ENCODE data around the gene ST8SIA4.

ST8SIA4 gene

GRCh38 chr5:100872408-100873190 lies 30.5 kb downstream of the ST8SIA4 start:
- in situ Hi-C loops (cut with MboI; ENCODE audit: low sequenced_read_pairs) = no loop called here

GRCh38 chr5:100867039-100867562 lies 36.0 kb downstream of the ST8SIA4 start:
- in situ Hi-C loops (cut with MboI; ENCODE audit: low sequenced_read_pairs) = no loop called here

GRCh38 chr5:100864931-100865330 lies 38.2 kb downstream of the ST8SIA4 start:
- in situ Hi-C loops (cut with MboI; ENCODE audit: low sequenced_read_pairs) = no loop called here

- in situ Hi-C loops (cut with MboI; ENCODE audit: low sequenced_read_pairs) = no loop called here
Measured at GRCh38 chr5:100863739-100864138, 39.3 kb downstream of the ST8SIA4 start.

GRCh38 chr5:100861148-100861547 lies 41.9 kb downstream of the ST8SIA4 start:
- in situ Hi-C loops (cut with MboI; ENCODE audit: low sequenced_read_pairs) = no loop called here

GRCh38 chr5:100860407-100860806 lies 42.7 kb downstream of the ST8SIA4 start:
- in situ Hi-C loops (cut with MboI; ENCODE audit: low sequenced_read_pairs) = no loop called here

GRCh38 chr5:100858987-100859545 lies 44.0 kb downstream of the ST8SIA4 start:
- in situ Hi-C loops (cut with MboI; ENCODE audit: low sequenced_read_pairs) = no loop called here

- in situ Hi-C loops (cut with MboI; ENCODE audit: low sequenced_read_pairs) = no loop called here
Measured at GRCh38 chr5:100856462-100856861, 46.6 kb downstream of the ST8SIA4 start.

GRCh38 chr5:100855937-100856430 lies 47.1 kb downstream of the ST8SIA4 start:
- in situ Hi-C loops (cut with MboI; ENCODE audit: low sequenced_read_pairs) = no loop called here

- in situ Hi-C loops (cut with MboI; ENCODE audit: low sequenced_read_pairs) = no loop called here
Measured at GRCh38 chr5:100855295-100855694, 47.8 kb downstream of the ST8SIA4 start.

- in situ Hi-C loops (cut with MboI; ENCODE audit: low sequenced_read_pairs) = no loop called here
Measured at GRCh38 chr5:100854591-100854990, 48.5 kb downstream of the ST8SIA4 start.

GRCh38 chr5:100853582-100853981 lies 49.5 kb downstream of the ST8SIA4 start:
- in situ Hi-C loops (cut with MboI; ENCODE audit: low sequenced_read_pairs) = no loop called here

- in situ Hi-C loops (cut with MboI; ENCODE audit: low sequenced_read_pairs) = no loop called here
Measured at GRCh38 chr5:100852988-100853449, 50.1 kb downstream of the ST8SIA4 start.

GRCh38 chr5:100852051-100852450 lies 51.0 kb downstream of the ST8SIA4 start:
- in situ Hi-C loops (cut with MboI; ENCODE audit: low sequenced_read_pairs) = no loop called here

- in situ Hi-C loops (cut with MboI; ENCODE audit: low sequenced_read_pairs) = no loop called here
Measured at GRCh38 chr5:100846772-100847171, 56.3 kb downstream of the ST8SIA4 start.

GRCh38 chr5:100842080-100842479 lies 61.0 kb downstream of the ST8SIA4 start:
- in situ Hi-C loops (cut with MboI; ENCODE audit: low sequenced_read_pairs) = no loop called here

GRCh38 chr5:100841358-100842076 lies 61.6 kb downstream of the ST8SIA4 start:
- in situ Hi-C loops (cut with MboI; ENCODE audit: low sequenced_read_pairs) = no loop called here

- in situ Hi-C loops (cut with MboI; ENCODE audit: low sequenced_read_pairs) = no loop called here
Measured at GRCh38 chr5:100840789-100841188, 62.3 kb downstream of the ST8SIA4 start.

- in situ Hi-C loops (cut with MboI; ENCODE audit: low sequenced_read_pairs) = no loop called here
Measured at GRCh38 chr5:100840370-100840769, 62.7 kb downstream of the ST8SIA4 start.

- in situ Hi-C loops (cut with MboI; ENCODE audit: low sequenced_read_pairs) = no loop called here
Measured at GRCh38 chr5:100838048-100838473, 65.0 kb downstream of the ST8SIA4 start.

GRCh38 chr5:100834519-100834918 lies 68.6 kb downstream of the ST8SIA4 start:
- in situ Hi-C loops (cut with MboI; ENCODE audit: low sequenced_read_pairs) = no loop called here
